ENCODE results near the gene SSR1.

- no peak for TF ChIP-seq EZH2 (IDR thresholded peaks at IDR 0.05; ENCODE audit: borderline replicate concordance, low read length)
- TF ChIP-seq CTCF (IDR thresholded peaks at IDR 0.05; ENCODE audit: low read length), result no peak
These were observed 11.3 kb downstream of the SSR1 start for GRCh38 chr6:7301702-7302101.

All from OCI-LY1 (cell line).